Stimulated activated CD8-positive, alpha-beta memory T cell treated with anti-CD3 and anti-CD28 coated beads, Interleukin-7, amount 100 ng/mL, for 4 hours (primary cell): ENCODE measurements around the gene LRRC28.

Experiments used
- DNase-seq, 2 donors: peaks; one replicate each; pipeline ENCODE4 v3.0.0-alpha.2; 2020; ENCODE audit warnings: low read depth in 2 of 2

The LRRC28 gene

DNA sequence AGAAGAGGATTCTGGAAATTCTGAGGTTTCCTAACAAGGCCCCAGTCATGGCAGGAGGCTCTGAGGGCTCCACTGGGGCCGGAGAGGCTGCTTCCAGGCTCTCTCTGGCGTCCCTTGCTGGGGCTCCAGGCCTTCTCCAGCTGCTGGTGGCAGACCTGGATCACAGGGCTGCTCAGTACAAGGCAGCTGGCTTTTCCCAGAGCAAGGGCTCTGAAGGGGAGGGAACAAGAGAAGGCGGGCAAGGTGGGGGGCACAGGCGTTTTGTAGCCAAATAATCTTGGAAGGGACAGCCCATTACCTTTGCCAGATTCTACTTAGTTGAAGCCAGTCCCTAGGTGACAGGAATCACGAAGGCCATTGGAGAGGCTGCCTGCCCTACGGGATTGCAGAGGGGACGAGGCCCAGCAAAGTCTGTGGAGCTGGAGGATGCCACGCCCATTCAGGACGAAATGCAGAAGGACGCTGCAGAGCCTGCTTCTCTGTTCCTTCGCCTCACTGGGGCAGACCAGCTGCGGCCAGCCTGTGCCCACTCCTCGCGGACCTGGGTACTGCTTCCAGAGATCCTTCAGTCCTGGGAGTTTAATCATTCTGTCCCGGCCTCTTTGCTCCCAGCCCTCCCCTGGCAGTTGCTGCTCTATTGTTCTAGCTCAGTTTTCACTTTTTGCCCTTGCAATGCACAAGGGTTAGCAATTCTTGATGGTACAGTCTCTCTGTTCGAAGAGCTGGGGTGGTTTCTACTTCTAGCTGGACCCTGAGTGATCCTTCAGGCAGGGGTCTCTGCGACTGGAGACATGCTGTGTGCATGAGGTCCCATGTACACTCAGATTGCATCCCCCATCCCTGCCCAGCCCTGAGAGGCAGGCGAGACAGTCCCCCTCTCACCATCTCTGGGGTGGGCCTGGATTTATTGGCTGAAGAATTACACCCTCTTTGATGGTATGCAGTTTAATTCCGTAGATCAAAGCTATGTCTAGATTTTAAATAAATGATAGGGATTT lies 165.2 kb downstream of the LRRC28 start:
- no peak for DNase-seq

DNA sequence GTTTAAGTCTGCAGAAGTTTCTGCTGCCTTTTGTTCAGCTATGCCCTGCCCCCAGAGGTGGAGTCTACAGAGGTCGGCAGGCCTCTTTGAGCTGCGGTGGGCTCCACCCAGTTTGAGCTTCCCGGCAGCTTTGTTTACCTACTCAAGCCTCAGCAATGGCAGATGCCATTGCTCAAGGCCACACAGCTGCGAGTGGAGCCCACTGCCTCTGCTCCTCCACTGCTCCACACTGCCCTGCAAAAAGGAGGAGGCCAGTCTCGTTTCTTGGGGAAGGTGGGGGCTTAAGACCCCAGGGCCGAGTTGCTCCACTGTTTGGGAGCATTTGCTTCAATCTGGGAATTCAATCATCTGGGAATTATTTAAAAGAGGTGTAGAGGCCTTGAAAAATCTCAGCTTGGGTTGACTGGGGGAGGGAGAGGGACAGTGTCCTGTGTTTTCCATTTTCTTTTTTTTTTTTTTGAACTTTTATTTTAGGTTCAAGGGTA lies 169.9 kb downstream of the LRRC28 start:
- no peak for DNase-seq

DNA sequence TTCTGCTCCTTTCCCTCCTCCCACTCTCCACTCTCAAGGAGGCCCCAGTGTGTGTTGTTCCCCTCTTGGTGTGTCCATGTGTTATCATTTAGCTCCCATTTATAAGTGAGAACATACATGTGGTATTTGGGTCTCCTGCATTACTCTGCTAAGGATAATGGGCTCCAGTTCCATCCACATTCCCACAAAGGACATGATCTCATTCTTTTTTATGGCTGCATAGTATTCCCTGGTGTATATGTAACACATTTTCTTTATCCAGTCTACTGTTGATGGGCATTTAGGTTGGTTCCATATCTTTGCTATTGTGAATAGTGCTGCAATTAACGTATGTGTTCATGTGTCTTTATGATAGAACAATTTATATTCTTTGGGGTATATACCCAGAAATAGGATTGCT lies 170.5 kb downstream of the LRRC28 start:
- no peak for DNase-seq

DNA sequence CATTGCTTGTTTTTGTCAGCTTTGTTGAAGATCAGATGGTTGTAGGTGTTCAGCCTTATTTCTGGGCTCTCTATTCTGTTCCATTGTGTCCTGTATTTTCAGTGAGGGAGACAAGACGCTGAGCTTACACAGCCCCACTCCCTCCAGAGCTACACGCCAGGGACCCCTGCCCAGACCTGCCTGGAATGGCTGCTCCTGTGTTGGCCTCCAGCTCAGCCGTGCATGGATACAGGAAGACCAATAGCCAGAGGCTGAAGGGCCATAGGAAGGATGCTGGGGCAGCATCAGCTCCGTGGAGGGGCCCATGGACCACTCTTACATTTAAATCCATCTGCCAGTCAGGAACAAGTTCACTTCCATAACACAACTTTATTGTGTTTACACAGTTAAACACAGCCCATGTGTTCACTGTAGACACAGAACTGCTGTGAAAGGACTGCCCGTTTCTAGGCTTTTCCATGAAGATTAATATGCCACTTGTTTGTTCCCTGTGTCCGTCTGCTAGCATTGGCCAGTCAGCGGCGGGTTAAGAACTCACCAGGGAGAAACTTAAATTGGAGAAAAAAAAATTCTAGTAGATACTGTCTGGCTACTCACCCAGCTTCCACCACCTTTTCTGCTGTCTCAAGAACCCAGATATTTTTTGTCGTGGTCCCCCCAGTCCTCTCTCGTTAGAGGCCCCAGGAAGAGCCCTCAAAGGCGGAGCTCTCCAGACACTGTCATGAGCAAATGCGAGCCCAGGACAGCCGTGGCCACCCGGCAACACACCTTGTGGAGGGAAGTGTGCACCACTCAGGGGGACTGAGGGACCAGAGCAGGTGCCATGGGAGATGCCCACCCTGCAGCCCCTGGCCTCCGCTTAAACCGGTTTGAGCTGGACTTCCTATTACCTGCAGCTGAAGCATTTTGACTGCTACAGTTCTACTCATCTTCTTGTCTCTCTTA lies 172.2 kb downstream of the LRRC28 start:
- DNase-seq = no peak

DNA sequence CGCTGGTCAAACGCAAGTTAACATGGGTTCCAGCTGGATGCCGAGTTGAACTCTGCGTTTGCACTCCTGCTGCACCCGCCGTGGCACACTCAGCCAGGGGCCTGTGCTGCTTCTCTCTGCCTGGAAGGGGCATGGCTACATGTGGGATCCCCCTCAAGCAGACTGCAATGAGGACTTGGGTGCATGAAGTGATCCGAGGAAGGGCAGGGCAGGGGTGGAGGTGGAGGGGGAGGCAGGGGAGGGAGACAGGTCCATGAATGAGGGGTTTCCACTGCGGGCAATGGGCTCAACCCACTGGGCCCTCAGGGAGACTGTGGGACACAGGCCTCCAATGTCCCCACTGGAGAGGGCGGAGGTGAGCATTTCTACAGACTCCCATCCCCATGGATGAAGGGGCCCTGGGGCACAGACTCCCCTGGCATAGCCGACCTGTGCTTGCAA lies 172.9 kb downstream of the LRRC28 start:
- no peak for DNase-seq

DNA sequence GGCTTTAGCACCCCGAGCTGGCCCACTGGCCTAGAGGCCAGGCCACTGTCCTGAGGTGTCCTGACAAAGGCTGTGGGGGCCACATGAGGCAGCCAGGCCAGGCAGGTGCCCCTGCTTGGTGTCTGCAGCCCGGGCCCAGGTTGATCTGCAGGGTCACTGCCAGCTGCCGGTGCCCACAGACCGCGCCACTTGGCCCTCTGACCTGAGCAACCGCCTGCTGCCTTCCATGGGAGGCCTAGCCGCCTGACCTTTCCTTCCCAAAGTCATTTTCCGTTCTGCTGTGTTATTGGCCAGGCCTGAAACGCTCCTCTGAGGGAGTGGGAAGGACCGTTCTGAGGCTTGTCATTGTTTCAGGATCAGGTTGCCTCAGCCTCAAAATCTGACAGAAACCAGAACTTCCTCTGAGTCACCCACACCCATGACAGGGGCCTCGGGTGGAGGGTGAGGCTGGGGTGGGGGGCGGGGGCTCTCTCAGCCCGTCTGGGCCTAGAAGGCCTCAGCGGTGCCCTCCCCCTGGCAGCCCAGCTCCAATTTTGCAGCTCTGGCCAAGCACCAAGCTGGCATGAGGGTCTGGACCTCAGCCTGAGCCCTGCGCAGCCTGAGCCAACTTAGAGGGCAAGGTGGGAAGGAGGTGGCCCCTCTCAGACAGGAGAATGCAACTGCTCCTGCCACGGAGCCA lies 173.8 kb downstream of the LRRC28 start:
- DNase-seq = peak; percentile 21 to 36

DNA sequence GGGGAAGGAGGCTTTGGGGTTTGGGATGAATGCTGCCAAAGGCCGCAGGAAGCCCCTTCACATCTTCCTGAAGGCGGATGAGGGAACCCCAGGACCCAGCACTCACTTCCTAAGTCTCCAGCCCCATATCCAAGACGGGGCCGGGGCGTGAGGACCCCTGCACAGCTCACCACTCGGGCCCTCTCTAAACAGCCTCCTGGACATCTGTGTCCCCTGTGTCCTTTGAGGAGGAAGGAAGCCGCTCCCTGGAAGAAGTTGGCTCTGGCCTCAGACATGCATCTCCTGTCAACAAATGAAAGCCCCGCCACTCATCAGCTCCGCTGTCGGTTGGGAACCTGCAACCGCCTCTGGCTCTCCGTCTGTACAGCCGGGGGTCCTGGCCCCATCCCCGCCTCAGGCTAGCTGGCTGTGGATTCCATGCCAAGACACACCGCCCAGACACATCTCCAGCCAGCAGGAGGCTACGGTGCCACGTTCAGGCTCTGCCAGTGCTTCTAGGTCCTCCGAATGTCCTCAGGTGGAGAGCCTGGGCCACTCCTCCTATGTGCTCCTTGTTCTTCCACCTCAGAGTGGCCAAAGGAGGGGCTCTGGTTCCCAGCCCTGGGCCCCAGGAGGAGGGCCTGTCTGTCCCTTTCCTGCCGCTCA lies 174.5 kb downstream of the LRRC28 start:
- DNase-seq = no peak

DNA sequence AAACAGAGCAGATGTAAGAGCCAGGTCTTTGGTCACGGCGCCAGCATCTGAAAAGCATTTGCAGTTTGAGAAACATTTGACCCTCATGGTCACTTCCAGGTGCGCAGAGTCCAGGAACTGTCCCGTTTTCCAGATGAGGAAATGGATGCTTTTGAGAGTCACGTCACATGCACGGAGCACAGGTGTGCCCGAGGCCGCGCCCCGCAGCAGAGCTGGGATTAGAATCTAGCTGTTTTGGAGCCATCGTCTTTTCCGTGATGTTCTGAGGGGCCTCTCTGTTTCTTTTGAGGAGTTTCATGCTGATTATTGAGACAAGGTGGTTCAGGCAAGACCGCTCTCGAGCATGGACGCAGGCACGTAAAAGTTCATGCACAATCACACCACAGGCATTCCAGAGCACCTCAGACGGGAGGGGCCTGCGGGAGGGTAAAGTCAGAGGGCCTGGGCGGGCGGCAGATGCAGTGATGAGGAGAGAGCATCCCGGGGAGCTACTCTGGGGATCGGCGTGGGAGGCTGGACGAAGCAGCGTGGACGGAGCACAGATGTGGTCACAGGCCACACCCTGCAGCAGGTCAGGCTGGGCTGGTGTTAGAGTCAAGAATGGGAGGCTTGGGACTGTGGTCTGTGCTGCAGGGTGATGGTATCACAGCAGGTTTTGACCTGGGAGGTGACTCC lies 175.3 kb downstream of the LRRC28 start:
- no peak for DNase-seq

DNA sequence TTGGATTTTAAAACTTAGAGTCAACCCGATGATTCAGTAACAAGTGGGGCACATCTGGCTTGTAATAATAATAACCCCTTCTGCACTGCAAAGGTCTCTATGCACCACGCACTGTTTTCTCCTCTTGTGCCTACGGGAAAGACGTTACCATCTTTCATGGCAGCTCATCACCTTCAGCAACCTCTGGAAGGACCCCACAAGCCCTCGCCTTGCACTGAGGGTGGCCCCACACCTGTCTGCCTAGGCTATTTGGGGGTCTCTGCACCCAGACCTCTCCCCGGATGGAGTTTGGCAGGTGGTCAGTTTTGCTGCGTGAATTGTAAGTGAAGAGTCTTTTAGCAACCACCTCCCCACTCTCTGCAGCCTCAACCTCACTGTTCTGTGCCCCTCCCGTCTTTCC lies 175.9 kb downstream of the LRRC28 start:
- DNase-seq = no peak

DNA sequence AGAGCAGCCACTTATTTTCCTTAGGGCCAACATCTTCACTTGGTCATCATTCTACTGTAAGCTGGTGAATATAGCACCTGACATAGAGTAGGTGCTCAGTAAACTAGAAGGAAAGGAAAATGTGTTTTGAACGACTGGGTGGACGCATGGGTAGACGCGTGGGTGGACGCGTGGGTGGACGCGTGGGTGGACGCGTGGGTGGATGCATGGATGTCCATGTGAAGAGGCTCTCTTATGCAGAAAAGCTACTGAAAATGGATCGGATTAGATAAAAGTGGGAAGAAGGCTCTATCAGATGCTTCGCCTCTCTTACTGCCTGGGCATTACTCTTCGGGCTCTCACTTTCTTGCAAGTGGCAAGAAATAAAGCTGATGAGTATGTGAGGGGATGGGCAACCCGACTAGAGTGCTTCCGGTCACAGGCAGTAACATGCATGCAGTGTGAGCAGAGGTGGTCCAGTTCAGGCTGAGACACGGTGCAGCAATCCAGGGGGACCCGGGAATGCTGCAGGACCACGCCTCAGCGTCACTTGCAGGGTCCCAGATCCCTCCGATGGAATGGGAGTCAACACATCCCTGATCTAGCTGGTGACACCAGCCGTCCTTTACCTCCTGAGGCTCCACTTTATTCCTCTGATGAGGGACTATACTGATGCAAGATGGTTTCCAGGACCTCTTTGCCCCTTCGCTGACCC lies 176.5 kb downstream of the LRRC28 start:
- DNase-seq = no peak

DNA sequence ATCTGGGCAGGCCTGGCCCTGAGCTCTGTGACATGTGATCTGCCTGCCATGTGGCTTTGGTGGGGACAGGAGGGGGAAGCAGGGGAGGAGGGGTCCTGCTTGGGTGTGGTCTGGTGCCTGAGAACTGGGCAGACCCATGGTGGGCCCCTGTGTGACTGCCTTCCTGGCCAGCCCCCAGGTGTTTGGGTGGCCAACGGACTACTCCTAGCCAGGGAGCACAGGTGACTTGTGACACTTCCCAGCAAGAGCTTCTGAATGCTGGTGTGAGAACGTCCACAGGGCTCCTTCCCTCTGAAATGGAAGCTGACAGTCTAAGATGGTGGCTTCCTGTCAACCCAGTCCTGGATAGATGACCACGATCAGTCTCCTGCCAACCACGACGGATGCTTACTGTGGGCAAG lies 178.4 kb downstream of the LRRC28 start:
- no peak for DNase-seq

DNA sequence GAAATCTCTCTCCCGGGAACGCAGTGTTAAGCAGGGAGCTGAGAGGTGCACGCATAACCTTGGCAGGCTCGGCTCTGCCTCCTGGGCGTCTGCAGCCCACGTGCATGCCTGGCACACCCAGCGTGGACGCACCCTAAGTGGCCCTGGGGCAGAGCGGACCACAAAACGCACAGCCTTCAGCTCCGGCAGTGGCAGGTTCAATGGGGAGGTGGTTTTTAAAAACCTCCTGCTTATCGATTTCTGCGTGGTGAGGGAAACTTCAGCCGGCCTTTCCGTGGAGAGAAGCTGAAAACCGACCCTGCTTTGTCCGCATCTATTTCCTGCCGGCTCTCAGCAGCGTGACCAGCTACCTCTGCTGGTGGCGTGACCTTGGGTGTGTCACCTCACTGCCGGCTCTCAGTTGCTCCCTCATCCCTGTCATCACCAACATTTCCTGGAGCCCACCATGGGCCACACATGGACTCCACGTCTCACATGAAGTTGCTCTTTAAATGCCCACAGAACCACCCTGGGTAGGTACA lies 179.7 kb downstream of the LRRC28 start:
- no peak for DNase-seq

DNA sequence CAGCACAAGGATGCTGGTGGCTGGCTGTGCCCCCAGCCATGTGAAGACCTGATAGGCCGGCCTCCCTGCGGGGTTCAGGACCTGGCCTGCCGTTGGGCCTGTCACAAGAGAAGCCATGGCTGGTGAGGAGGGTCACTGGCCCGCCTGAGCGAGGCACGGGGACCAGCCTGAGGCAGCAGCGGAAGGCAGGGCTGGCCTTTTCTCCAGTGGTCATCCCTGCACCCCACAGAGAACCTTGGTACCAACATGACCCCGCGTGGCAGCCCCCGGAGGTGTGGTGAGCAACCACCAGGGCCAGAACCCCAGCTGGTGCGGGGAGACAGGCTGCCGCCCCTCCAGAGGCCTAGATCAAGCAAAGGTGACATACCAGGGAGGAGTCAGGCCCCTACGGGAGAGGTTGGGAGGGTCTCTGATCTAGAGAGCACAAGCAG lies 180.4 kb downstream of the LRRC28 start:
- DNase-seq = no peak

DNA sequence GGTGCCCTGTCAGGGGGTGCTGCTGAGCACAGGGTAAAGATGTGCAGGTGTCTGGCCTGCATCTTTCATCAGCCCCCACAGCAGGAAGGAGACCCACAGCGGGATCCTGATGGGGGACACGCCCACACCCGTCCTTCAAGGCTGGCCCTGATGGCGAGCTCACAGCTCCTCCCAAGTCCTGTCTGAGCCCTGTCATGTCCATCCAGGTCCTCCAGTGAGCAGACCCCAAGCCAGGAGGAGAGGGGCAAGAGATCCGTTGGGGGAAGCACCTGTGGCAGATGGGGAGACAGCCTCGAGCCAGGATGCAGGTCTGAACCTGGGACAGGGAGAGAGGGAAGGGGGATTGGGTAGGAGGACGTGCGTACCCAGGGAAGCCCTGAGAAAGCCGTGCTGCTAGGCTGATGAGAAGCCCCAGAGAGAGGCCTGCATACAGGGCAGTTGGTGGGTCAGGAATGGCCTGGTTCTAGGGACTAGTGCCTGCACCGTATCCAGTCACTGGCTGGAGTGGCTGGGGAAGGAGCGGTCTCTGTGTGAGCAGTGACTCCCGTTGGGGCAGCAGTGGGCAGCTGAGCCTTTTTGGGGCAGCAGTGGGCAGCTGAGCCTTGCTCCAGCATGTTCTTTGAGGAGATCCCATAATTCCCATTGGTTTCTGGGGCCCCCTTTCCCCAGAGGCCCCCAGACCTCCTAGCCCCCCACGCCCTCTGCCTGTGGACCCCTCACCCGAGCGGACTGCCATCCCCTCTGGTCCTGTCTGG lies 181.2 kb downstream of the LRRC28 start:
- no peak for DNase-seq

DNA sequence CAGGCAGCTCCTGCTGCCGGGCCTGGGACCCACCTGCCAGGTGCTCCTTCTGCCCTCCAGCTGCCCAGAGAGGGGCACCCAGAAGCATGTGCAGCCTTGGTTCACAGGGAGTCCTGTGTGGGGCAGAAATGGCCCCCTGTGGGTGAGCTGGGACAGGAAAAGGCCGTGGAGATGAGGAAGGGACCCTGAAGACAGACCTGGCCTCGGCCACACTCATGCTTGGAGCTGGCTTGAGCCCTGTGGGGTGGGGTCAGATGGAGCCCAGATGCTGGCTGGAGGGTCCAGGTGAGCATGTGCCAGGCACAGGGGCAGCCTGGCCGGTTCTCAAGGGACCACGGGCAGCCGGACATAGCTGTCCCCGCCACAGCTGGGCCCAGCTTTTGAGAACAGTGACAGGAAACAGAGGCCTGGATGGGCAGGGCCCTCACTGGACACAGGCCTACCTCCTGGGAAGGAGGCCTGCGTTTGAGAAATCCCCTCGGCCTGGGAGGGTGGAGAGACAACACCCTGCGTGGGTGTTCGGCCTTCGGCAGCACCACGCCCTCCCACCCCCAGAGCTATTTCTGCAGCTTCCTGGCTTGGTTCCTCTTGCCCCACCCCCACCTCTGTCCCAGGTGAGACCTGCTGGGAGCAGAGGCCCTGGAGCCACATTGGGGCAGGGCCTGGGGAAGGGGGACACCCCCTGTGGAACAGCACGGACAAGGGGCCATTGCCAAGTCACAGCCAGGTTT lies 181.9 kb downstream of the LRRC28 start:
- no peak for DNase-seq

DNA sequence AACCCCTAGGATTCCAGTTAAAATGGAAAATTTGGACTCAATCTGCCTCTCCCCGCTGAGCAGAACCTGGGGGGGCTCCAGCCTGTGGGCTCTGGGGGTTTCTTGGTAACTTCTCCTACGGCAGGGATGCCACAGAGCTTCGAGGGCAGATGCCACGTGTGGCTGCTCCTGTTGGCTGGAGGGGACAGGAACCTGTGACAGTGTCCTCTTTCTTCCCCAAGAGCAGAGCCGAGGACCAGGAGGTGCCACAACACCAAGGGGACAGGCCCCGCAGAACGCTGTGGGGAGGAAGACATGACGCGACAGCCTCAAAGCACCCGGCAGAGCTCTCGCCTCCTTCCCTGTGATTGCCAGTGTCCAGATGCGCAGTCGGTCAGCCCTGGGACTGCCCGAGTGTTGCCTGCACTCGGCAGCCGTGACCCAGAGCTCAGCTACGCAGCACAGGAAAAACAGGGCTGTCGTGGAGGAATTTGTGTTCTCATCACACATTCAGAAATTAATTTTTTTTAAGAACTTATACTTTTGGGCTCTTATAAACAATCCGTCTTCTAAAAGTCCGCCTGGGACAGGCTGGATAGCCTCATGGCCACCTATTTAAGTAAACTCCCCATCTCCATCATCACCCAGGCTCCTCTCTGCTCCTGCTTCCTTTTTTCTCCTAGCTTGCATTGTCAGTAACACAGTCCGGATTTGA lies 182.6 kb downstream of the LRRC28 start:
- DNase-seq = no peak

DNA sequence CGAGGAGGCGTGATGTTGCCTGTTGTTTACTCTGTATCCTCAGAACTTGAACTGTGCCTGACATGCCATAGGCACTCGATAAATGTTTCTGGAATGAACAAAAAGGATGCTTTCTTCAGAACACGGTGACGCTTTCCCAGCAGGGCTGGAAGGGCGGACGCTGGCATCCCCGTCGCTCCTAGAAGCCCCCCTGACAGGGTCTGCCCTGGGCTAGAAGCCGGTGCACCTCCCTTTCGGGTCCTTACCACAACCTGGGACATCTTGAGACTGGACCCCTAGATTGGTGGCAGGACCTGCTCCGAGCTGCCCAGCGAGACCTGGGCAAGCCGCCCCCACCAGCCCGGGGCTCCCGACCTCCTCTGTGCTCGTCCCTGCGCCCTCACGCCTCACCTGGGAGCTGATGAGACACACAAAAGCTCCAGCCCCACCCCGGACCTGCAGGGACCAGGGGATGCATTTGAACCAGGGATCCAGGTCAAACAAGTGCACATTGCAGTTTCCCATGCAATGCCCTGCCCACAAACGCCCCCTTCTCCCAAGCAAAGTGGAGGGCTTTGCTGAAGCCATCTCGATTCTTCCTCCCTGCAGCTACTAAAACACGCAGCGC lies 183.3 kb downstream of the LRRC28 start:
- no peak for DNase-seq
